HG03196 (cell line): ENCODE results near the gene KRT77.

Experiments
- ATAC-seq: cut with Tn5 transposase; IDR thresholded peaks from one replicate; pipeline ENCODE4 v1.9.1; 2021; ENCODE audit not compliant: unreplicated experiment

The KRT77 gene

DNA sequence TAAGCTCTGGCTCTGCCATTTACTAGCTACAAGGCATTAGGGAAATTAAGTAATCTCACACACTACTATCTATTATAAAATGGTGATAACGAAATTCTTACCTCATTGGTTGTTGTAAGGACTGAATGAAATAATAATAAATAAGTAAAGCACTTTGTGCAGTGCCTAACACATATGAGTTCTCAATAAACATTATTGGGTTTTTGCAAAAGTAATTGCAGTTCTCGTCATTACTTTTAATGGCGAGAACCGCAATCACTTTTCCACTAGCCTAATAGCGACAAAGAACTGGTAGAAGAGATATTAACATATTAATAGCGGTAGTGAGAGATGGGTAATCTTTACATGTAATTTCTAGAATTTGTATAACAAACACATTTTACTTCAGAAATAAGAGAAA lies 9.2 kb downstream of the KRT77 start:
- ATAC-seq = no peak

DNA sequence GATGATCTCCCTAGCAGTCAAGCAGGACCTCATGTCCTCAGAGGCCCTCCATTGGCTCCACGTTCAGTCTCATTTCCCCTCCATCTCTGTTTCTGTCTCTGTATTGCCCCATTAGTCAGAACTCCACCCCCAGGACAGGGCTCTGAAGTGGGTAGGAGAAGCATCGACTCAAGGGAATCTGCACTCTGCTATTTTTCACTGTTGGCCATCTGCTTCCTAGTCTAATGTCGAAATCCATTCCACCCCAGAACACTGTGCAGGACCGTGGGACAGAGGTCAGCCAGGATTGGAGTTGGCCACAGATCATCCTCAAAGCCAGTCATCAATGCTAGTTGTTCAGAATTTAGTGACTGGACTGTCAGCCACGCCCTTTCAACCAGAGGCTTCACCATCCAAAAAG lies 10.1 kb downstream of the KRT77 start:
- ATAC-seq = no peak

DNA sequence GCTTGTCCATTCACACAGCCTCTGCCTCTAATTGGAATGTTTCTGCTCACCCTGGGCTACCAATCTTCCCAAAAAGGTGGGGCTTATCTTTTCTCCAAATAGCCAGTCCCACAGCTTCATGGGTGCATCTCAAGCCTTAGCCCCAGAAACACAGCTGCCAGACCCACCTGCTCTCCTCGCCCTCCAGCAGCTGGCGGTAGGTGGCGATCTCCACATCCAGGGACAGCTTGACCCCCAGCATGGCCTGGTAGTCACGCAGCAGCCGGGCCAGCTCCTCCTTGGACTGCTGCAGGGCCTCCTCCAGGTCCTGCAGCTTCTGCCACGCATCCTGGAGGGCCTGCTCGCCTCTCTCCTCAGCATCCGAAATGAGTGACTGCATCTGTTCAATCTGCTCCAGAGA lies 11.1 kb downstream of the KRT77 start:
- no peak for ATAC-seq

GRCh38 chr12:52691841-52692150 lies 11.5 kb downstream of the KRT77 start:
- no peak for ATAC-seq

DNA sequence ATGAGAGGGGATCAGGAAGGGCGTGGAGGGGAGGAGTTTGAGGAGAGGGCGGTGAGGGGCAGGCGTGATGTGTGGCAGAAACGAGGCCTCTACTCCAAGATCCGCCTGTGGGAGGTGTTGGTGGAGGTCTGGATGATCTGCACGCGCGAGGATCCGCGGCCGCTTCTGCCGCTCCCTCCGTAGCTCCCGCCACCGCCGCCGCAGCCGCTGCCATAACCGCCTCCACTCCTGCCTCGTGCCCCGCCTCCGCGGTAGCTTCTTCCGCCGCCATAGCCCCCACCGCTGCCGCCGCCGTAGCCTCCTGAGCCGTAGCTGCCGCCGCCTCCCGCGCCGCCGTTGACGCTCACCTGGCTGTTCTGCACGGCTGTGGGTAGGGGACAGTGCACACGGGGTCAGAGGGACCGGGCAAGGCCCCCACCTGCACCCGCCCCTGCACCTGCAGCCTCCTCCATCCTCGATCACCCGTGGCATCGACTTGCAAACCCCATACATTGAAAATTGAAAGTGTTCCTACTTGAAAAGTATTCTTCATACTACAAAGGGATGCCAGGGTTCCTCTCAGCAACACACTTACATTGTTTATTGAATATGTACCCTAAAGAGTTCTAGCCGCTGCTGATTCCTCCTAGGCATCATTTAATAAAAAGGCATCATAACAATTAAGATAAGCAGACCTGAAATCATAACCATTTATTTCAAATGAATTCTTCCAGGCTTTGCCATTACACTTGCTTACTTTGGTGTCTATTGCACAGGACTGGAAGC lies 12.1 kb downstream of the KRT77 start:
- ATAC-seq = no peak

GRCh38 chr12:52690351-52691075 lies 12.8 kb downstream of the KRT77 start:
- no peak for ATAC-seq

- no peak for ATAC-seq
These were observed 13.4 kb downstream of the KRT77 start for GRCh38 chr12:52689936-52690335.

DNA sequence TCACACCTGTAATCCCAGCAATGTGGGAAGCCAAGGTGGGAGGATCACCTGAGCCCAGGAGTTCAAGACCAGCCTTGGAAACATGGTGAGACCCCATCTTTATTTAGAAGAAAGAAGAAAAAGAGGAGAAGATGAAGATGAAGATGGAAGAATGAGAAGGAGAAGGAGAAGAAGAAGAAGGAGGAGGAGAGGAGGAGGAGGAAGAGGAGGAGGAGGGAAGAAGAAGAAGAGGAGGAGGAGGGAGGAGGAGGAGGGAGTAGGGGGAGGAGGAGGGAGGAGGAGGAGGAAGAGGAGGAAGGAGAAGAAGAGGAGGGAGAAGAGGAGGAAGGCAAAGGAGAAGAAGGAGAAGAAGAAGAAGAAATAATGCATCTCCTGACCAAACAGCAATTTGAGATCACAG lies 14.1 kb downstream of the KRT77 start:
- no peak for ATAC-seq

DNA sequence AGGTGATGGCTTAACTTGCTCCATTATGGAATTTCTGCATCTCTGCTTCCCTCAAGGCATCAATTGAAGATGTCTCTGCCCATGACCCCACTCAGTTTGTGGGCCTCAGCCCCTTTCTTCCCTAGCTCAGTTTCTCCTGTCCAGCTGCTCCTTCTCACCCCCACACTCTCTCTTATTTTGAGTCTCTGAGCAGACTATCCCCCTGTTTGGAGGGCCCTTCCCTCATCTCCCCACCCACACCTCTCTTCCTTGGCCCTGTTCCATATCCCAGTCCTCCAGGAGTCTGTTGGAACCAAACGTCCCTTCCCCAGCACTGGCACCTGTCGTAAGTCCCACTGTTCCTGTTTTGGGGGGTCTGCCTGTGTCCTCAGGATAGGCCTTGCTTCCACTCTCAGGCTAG lies 14.8 kb downstream of the KRT77 start:
- ATAC-seq = no peak

DNA sequence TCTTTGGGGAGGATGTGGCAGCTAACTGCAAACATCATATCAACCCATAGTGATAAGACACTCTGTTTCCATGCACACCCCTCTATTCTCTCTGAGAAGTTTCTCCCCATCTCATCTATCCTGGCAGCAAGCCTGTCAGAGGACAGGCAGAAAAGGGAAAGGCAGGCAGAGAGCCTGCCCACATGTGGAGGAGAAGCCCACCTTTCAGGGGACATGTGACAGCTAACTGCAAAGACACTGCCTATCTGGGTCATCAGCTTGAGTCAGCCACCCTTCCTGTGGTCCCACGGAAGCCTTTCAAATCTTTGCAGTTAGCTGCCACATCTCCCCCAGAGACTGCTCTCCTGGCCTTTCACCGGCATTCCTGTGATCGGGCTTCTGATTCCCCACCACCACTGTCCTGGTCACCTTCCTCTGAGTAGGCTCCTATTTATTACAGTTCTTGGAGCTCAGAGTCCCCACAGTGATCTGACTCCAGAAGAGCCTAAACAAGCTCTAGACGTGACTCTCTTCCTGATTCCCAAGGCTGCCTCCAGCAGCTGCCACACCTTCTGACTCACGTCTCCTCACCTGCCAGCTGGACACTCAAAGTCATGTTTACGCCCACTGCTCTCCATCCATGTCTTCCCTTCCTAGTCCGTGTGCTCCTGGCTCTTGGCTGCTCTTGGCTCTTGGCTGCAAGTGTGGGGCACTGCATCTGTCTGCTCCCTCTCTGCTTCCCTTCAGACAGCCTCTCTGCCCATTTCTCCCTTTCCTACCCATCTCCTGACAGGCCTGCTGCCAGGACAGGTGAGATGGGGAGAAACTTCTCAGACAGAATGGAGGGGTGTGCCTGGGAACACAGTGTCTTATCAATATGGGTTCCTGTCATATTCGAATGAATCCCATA lies 15.6 kb downstream of the KRT77 start:
- ATAC-seq = no peak

- no peak for ATAC-seq
These were observed 16.4 kb downstream of the KRT77 start for GRCh38 chr12:52686756-52687487.

GRCh38 chr12:52686063-52686462 lies 17.3 kb downstream of the KRT77 start:
- no peak for ATAC-seq

DNA sequence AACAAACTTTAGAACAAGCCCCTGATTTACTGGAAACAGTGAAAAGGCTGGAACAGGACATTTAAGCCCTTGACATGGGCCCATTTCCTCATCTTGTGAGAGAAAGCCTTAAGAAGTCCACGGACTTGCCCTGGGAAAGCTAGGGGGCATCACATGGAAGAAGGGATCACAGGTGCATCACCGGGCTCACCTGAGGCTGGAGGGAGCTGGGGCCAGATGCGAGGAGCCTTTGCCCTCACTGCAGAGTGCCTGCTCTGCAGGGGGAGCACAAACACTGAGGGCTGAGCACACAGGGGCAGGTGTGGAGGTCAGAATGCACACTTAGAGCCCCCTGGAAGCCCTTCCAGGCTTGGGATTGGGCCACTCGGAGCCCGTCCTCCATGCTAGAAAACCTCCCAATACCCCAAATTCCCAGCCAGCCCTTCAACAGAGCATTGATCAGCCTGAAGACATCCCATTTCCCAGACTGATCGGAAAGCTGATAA lies 17.9 kb downstream of the KRT77 start:
- no peak for ATAC-seq

- ATAC-seq = no peak
These were observed 18.9 kb downstream of the KRT77 start for GRCh38 chr12:52684431-52684830.

GRCh38 chr12:52683575-52684300 lies 19.6 kb downstream of the KRT77 start:
- no peak for ATAC-seq

DNA sequence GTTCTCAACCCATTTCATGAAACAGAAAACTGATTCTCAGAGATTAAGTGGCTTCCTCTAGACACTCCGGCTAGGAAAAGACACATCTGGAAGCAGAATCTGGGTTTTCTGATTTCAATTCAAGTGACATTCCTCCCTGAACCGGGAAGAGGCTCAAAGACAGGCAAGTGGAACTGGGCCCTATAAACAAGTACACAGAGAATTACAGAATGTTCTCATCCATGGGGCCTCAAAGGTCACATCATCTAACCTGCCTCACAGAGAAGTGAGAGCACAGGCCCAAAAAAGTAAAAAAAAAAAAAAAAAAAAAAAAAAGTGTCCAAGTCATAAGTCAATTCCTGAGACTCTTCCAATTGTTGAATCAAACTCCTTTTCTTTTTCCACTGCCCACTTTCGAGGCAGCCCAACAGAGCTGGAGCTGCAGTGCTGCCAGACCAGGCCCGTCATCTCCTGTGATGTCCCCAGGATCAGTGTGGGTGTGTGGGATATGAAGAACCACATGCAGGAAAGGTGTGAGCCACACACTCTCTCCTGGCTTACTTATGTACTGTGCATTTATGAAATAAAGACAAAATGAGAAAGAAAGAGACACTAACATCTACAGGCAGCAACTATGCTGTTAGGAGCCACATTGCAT lies 20.3 kb downstream of the KRT77 start:
- ATAC-seq = no peak

GRCh38 chr12:52682381-52682660 lies 21.0 kb downstream of the KRT77 start:
- no peak for ATAC-seq

GRCh38 chr12:52681526-52682380 lies 21.6 kb downstream of the KRT77 start:
- ATAC-seq = no peak

DNA sequence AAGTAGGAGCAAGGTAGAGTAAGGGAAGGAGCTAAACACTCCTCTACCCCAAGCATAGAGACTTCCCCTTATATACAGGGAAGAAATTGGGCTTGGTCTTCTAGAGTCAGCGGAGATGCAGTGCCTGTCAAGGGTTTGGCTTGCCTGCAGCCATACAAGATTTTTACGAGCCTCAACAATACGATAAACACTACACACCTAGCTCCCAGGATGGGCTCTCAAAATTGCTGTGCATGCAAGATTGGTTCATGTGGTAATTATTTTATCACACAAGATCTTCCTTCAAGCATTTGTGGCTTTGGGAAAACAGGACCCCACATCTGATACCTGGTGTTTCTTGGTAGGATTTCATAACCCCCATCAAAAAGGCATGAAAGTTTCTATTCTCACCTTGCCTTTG lies 23.0 kb downstream of the KRT77 start, which contains the start of gene KRT1:
TSS of gene KRT1 (minus strand) at position 45 of the 400 bp plus-strand sequence. CDS start 59 bp downstream, outside the sequence.
- no peak for ATAC-seq
